OCI-LY1 (cell line): Measurements from ENCODE around the gene CLPX.
A peak's percentile ranks its signal among the peaks of the same experiment; 100 is the strongest.
"Not testable (repeated sequence)": the region's sequence is repeated elsewhere in the genome, so short reads cannot be mapped to it uniquely, and the experiment has no call there.

Source experiments
- H2AFZ ChIP-seq: fragments of 200-600 bp; sonication (generic), shearing (Covaris generic); 2 replicates; pipeline ENCODE4 v1.6.0; 2014; ENCODE audit warnings: antibody characterized with exemption, mild to moderate bottlenecking, low read length
- H3F3A ChIP-seq: fragments of 200-600 bp; sonication (generic), shearing (Covaris generic); 2 replicates; pipeline ENCODE4 v1.6.0; 2014; ENCODE audit warnings: mild to moderate bottlenecking, antibody characterized with exemption, low read length, moderate library complexity; ENCODE audit not compliant: insufficient read depth
- H3K27ac ChIP-seq: fragments of 200-600 bp; sonication (generic); 2 replicates; pipeline ENCODE4 v1.5.1; 2014; ENCODE audit warnings: low read length, mixed run types, mild to moderate bottlenecking, low read depth; ENCODE audit not compliant: poor library complexity, severe bottlenecking
- H3K27me3 ChIP-seq: fragments of 200-600 bp; sonication (generic); 2 replicates; pipeline ENCODE4 v1.6.0; 2014; ENCODE audit warnings: antibody characterized with exemption, mild to moderate bottlenecking, low read length, moderate library complexity; ENCODE audit not compliant: insufficient read depth
- H3K36me3 ChIP-seq: fragments of 200-600 bp; sonication (generic); 2 replicates; pipeline ENCODE4 v1.6.1; 2014; ENCODE audit warnings: mild to moderate bottlenecking, antibody characterized with exemption, low read length, moderate library complexity, mixed read lengths; ENCODE audit not compliant: insufficient read depth
- H3K4me1 ChIP-seq: fragments of 200-600 bp; sonication (generic); 2 replicates; pipeline ENCODE4 v1.5.1; 2014; ENCODE audit warnings: mild to moderate bottlenecking, low read length, moderate library complexity; ENCODE audit not compliant: insufficient read depth, severe bottlenecking
- H3K4me2 ChIP-seq: fragments of 200-600 bp; sonication (generic), shearing (Covaris generic); 2 replicates; pipeline ENCODE4 v1.6.1; 2014; ENCODE audit warnings: low read length
- H3K4me3 ChIP-seq: fragments of 200-600 bp; sonication (generic); 2 replicates; pipeline ENCODE4 v1.5.1; 2014; ENCODE audit warnings: low read length, low read depth, mild to moderate bottlenecking, mixed read lengths; ENCODE audit not compliant: poor library complexity, severe bottlenecking
- H3K79me2 ChIP-seq: fragments of 200-600 bp; shearing (Covaris generic); 2 replicates; pipeline ENCODE4 v1.6.1; 2016; ENCODE audit warnings: mixed run types, low read length, mixed read lengths; ENCODE audit not compliant: insufficient read depth
- H3K9ac ChIP-seq: fragments of 200-600 bp; sonication (generic), shearing (Covaris generic); 2 replicates; pipeline ENCODE4 v1.6.1; 2014; ENCODE audit warnings: mild to moderate bottlenecking, low read length, mixed read lengths
- H3K9me2 ChIP-seq: fragments of 200-600 bp; sonication (generic), shearing (Covaris generic); 2 replicates; pipeline ENCODE4 v1.6.1; 2014; ENCODE audit warnings: low read depth, mild to moderate bottlenecking, low read length, mixed read lengths
- H3K9me3 ChIP-seq: fragments of 200-600 bp; shearing (Covaris generic); 2 replicates; pipeline ENCODE4 v1.6.1; 2014; ENCODE audit warnings: low read length, mixed read lengths
- H4K20me1 ChIP-seq: fragments of 200-600 bp; sonication (generic), shearing (Covaris generic); 2 replicates; pipeline ENCODE4 v1.6.0; 2016; ENCODE audit warnings: mild to moderate bottlenecking, low read length; ENCODE audit not compliant: insufficient read depth
- CTCF ChIP-seq: fragments of 200-600 bp; sonication (generic), shearing (Covaris generic); IDR thresholded peaks from 2 replicates; pipeline ENCODE4 v1.5.1; 2017; ENCODE audit warnings: mild to moderate bottlenecking, antibody characterized with exemption, low read length, moderate library complexity, mixed read lengths
- EZH2 ChIP-seq: fragments of 200-600 bp; sonication (generic), shearing (Covaris generic); IDR thresholded peaks from 2 replicates; pipeline ENCODE4 v1.8.0; 2017; ENCODE audit warnings: borderline replicate concordance, mixed run types, mild to moderate bottlenecking, antibody characterized with exemption, low read length, moderate library complexity, mixed read lengths

The CLPX gene

GRCh38 chr15:65101891-65102708 is 83.0 kb downstream of the CLPX start:
- Histone ChIP-seq H3K4me3 (no peak overlapping the region), H3K27ac (no peak overlapping the region), H3K27me3 (no peaks in the 10 kb centered on the region), H3K4me2 (no peak overlapping the region), H3K9ac (no peak overlapping the region), H3K36me3 (peaks cover 33% of the 10 kb centered on the region; the same call in 1 of the 2 replicates), H3K9me2 (no peaks in the 10 kb centered on the region), H2AFZ (no peak overlapping the region), H3K9me3 (no peaks in the 10 kb centered on the region), H4K20me1 (no peaks in the 10 kb centered on the region), H3K79me2 (no peaks in the 10 kb centered on the region), H3K4me1 (no peaks in the 10 kb centered on the region), H3F3A (no peaks in the 10 kb centered on the region)
- TF ChIP-seq CTCF: no peak
- TF ChIP-seq EZH2: no peak

- no peak overlapping the region for H3K4me2 ChIP-seq
- H3K79me2 ChIP-seq: no peaks in the 10 kb centered on the region
- no peaks in the 10 kb centered on the region for H4K20me1 ChIP-seq
- H3K9ac ChIP-seq: no peak overlapping the region
- H3K9me3 ChIP-seq: no peaks in the 10 kb centered on the region
- no peak overlapping the region for H3K4me3 ChIP-seq
- H3K4me1 ChIP-seq: no peaks in the 10 kb centered on the region
- H3K27me3 ChIP-seq: no peaks in the 10 kb centered on the region
- no peaks in the 10 kb centered on the region for H3F3A ChIP-seq
- no peak overlapping the region for H3K27ac ChIP-seq
- no peaks in the 10 kb centered on the region for H3K9me2 ChIP-seq
- H2AFZ ChIP-seq: no peak overlapping the region
- H3K36me3 ChIP-seq: peaks cover 33% of the 10 kb centered on the region; the same call in 1 of the 2 replicates
- no peak for TF ChIP-seq EZH2
- peak; percentile 92 for TF ChIP-seq CTCF
Observed at GRCh38 chr15:65101411-65101890, 83.7 kb downstream of the CLPX start.

GRCh38 chr15:65100442-65100841 is 84.7 kb downstream of the CLPX start:
- Histone ChIP-seq H3K9ac (no peak overlapping the region), H3K79me2 (no peaks in the 10 kb centered on the region), H3F3A (no peaks in the 10 kb centered on the region), H3K9me3 (no peaks in the 10 kb centered on the region), H3K27me3 (no peaks in the 10 kb centered on the region), H3K36me3 (peaks cover 24% of the 10 kb centered on the region; the same call in 1 of the 2 replicates), H3K4me3 (no peak overlapping the region), H3K27ac (no peak overlapping the region), H3K9me2 (no peaks in the 10 kb centered on the region), H2AFZ (no peak overlapping the region), H3K4me1 (no peaks in the 10 kb centered on the region), H4K20me1 (no peaks in the 10 kb centered on the region), H3K4me2 (no peak overlapping the region)
- TF ChIP-seq CTCF (no peak), EZH2 (no peak)

- not testable (repeated sequence) for H3K79me2 ChIP-seq, H3K4me1 ChIP-seq, H3F3A ChIP-seq, H4K20me1 ChIP-seq, H3K27me3 ChIP-seq, H3K9me2 ChIP-seq, H2AFZ ChIP-seq, H3K9me3 ChIP-seq, H3K9ac ChIP-seq, H3K4me3 ChIP-seq, H3K4me2 ChIP-seq, H3K27ac ChIP-seq
- peaks cover 19% of the 10 kb centered on the region; the same call in 1 of the 2 replicates for H3K36me3 ChIP-seq
Observed at GRCh38 chr15:65099801-65100200, 85.3 kb downstream of the CLPX start.
